ENCODE results near the gene FBXL7. TPM values are rescaled to one million over a fixed set of nuclear protein-coding genes. Genes with fewer than 3 reads are reported as not detected.
A peak's percentile ranks its signal among the peaks of the same experiment; 100 is the strongest.

FBXL7 gene
- total and polyA plus RNA-seq, 2 donors (not counting 1 experiment from before 2014, with no cell fraction given) = 6.4 to 12.9 TPM

- no peaks in the 10 kb centered on the region for H4K20me1 ChIP-seq (ENCODE audit: control insufficient read depth, extremely low read depth, insufficient read depth, low read length)
- no peak for DNase-seq (ENCODE audit: low read depth in 2 of 2)
- H2AFZ ChIP-seq (ENCODE audit: low read length) = no peak overlapping the region
- no peaks in the 10 kb centered on the region for H3K79me2 ChIP-seq (ENCODE audit: control insufficient read depth, insufficient read depth, low read length)
- H3K9me3 ChIP-seq (ENCODE audit: control insufficient read depth, insufficient read depth, low read depth, low read length) = no peaks in the 10 kb centered on the region
- H3K9ac ChIP-seq (ENCODE audit: insufficient read depth, low read length) = no peak overlapping the region
- peaks cover 7% of the 10 kb centered on the region for H3K4me1 ChIP-seq (ENCODE audit: control insufficient read depth, extremely low read depth, insufficient read depth, low read length)
- H3K4me3 ChIP-seq (replicated peaks in 1 of 4; ENCODE audit: control extremely low read depth in 1 of 4, insufficient read depth in 1 of 4, low read depth in 3 of 4, low read length in 4 of 4) = no peak overlapping the region
- H3K36me3 ChIP-seq (ENCODE audit: control insufficient read depth, insufficient read depth, low read length) = peaks cover 3% of the 10 kb centered on the region
- H3K27me3 ChIP-seq (ENCODE audit: control insufficient read depth, insufficient read depth, low read length) = no peaks in the 10 kb centered on the region
- H3K27ac ChIP-seq (ENCODE audit: insufficient read depth, low read length) = no peak overlapping the region
- TF ChIP-seq CTCF (conservative IDR thresholded peaks at IDR 0.05 in 1 of 2, IDR thresholded peaks at IDR 0.05 in 1 of 2; ENCODE audit: low read depth in 1 of 2, low read length in 2 of 2) (no peak), EZH2 (IDR thresholded peaks at IDR 0.05; ENCODE audit: low read length, missing control alignments) (no peak)
- no peak overlapping the region for H3K4me2 ChIP-seq (ENCODE audit: extremely low read depth, insufficient read depth, low read length)
These were observed 427.9 kb downstream of the FBXL7 start for GRCh38 chr5:15927710-15928380.

- Histone ChIP-seq H3K36me3 (ENCODE audit: control insufficient read depth, insufficient read depth, low read length) (peaks cover 3% of the 10 kb centered on the region), H2AFZ (ENCODE audit: low read length) (no peak overlapping the region), H3K27ac (ENCODE audit: insufficient read depth, low read length) (peak overlapping the region; percentile 6), H3K27me3 (ENCODE audit: control insufficient read depth, insufficient read depth, low read length) (no peaks in the 10 kb centered on the region), H3K9ac (ENCODE audit: insufficient read depth, low read length) (no peak overlapping the region), H3K9me3 (ENCODE audit: control insufficient read depth, insufficient read depth, low read depth, low read length) (no peaks in the 10 kb centered on the region), H3K4me1 (ENCODE audit: control insufficient read depth, extremely low read depth, insufficient read depth, low read length) (peaks cover 7% of the 10 kb centered on the region), H3K79me2 (ENCODE audit: control insufficient read depth, insufficient read depth, low read length) (no peaks in the 10 kb centered on the region), H3K4me3 (replicated peaks in 1 of 4; ENCODE audit: control extremely low read depth in 1 of 4, insufficient read depth in 1 of 4, low read depth in 3 of 4, low read length in 4 of 4) (peak overlapping the region in 1 of 4 experiments; percentile 22), H3K4me2 (ENCODE audit: extremely low read depth, insufficient read depth, low read length) (peak overlapping the region; percentile 64), H4K20me1 (ENCODE audit: control insufficient read depth, extremely low read depth, insufficient read depth, low read length) (no peaks in the 10 kb centered on the region)
- DNase-seq (ENCODE audit: low read depth in 2 of 2) = peak; percentile 90 to 91
- no peak for TF ChIP-seq EZH2 (IDR thresholded peaks at IDR 0.05; ENCODE audit: low read length, missing control alignments)
- TF ChIP-seq CTCF (conservative IDR thresholded peaks at IDR 0.05 in 1 of 2, IDR thresholded peaks at IDR 0.05 in 1 of 2; ENCODE audit: low read depth in 1 of 2, low read length in 2 of 2) = no peak
These were observed 429.8 kb downstream of the FBXL7 start for GRCh38 chr5:15929611-15930263.

- Histone ChIP-seq H3K36me3 (ENCODE audit: control insufficient read depth, insufficient read depth, low read length) (peaks cover 10% of the 10 kb centered on the region), H3K79me2 (ENCODE audit: control insufficient read depth, insufficient read depth, low read length) (no peaks in the 10 kb centered on the region), H3K9ac (ENCODE audit: insufficient read depth, low read length) (no peak overlapping the region), H3K4me2 (ENCODE audit: extremely low read depth, insufficient read depth, low read length) (no peak overlapping the region), H3K4me3 (replicated peaks in 1 of 4; ENCODE audit: control extremely low read depth in 1 of 4, insufficient read depth in 1 of 4, low read depth in 3 of 4, low read length in 4 of 4) (no peak overlapping the region), H2AFZ (ENCODE audit: low read length) (no peak overlapping the region), H3K27ac (ENCODE audit: insufficient read depth, low read length) (no peak overlapping the region), H3K27me3 (ENCODE audit: control insufficient read depth, insufficient read depth, low read length) (no peaks in the 10 kb centered on the region), H3K4me1 (ENCODE audit: control insufficient read depth, extremely low read depth, insufficient read depth, low read length) (peaks cover 7% of the 10 kb centered on the region), H3K9me3 (ENCODE audit: control insufficient read depth, insufficient read depth, low read depth, low read length) (no peaks in the 10 kb centered on the region), H4K20me1 (ENCODE audit: control insufficient read depth, extremely low read depth, insufficient read depth, low read length) (no peaks in the 10 kb centered on the region)
- TF ChIP-seq CTCF (conservative IDR thresholded peaks at IDR 0.05 in 1 of 2, IDR thresholded peaks at IDR 0.05 in 1 of 2; ENCODE audit: low read depth in 1 of 2, low read length in 2 of 2) = no peak
- TF ChIP-seq EZH2 (IDR thresholded peaks at IDR 0.05; ENCODE audit: low read length, missing control alignments) = no peak
- DNase-seq (ENCODE audit: low read depth in 2 of 2) = no peak
These were observed 432.1 kb downstream of the FBXL7 start for GRCh38 chr5:15932066-15932465.

Measured in fibroblast of lung (primary cell).